Measurements from ENCODE around the gene TEAD2.

DNA sequence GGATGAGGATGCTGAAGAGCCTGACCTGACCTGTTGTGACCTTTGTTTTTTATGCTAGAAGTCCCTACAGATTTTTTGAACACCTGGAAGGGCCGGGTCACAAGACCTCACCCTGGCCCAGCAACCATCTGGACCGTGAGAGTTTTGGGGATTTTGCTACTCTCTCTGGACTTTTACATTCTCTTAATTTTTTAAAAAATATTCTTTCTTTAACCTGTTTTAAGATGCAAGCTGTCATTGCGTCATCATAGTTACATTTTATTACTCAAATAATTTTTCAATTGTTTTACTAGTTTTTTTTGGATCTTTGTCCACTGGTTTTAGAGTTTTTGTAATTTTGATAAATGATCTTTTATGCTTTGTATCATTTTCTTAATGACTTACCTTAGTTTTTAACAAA, 9.0 kb upstream of the TEAD2 start:
- TF ChIP-seq, protein P1, sequence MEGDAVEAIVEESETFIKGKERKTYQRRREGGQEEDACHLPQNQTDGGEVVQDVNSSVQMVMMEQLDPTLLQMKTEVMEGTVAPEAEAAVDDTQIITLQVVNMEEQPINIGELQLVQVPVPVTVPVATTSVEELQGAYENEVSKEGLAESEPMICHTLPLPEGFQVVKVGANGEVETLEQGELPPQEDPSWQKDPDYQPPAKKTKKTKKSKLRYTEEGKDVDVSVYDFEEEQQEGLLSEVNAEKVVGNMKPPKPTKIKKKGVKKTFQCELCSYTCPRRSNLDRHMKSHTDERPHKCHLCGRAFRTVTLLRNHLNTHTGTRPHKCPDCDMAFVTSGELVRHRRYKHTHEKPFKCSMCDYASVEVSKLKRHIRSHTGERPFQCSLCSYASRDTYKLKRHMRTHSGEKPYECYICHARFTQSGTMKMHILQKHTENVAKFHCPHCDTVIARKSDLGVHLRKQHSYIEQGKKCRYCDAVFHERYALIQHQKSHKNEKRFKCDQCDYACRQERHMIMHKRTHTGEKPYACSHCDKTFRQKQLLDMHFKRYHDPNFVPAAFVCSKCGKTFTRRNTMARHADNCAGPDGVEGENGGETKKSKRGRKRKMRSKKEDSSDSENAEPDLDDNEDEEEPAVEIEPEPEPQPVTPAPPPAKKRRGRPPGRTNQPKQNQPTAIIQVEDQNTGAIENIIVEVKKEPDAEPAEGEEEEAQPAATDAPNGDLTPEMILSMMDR (IDR thresholded peaks at IDR 0.05): no peak
- no peak for TF ChIP-seq POLR2A (IDR thresholded peaks at IDR 0.05)
